HG02938 (cell line): ENCODE measurements around the gene TMEM38A.

Experiments
- ATAC-seq: cut with Tn5 transposase; IDR thresholded peaks from one replicate; pipeline ENCODE4 v1.9.1; 2021; ENCODE audit warnings: mild to moderate bottlenecking, moderate library complexity; ENCODE audit not compliant: unreplicated experiment

TMEM38A gene, protein sequence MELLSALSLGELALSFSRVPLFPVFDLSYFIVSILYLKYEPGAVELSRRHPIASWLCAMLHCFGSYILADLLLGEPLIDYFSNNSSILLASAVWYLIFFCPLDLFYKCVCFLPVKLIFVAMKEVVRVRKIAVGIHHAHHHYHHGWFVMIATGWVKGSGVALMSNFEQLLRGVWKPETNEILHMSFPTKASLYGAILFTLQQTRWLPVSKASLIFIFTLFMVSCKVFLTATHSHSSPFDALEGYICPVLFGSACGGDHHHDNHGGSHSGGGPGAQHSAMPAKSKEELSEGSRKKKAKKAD

DNA sequence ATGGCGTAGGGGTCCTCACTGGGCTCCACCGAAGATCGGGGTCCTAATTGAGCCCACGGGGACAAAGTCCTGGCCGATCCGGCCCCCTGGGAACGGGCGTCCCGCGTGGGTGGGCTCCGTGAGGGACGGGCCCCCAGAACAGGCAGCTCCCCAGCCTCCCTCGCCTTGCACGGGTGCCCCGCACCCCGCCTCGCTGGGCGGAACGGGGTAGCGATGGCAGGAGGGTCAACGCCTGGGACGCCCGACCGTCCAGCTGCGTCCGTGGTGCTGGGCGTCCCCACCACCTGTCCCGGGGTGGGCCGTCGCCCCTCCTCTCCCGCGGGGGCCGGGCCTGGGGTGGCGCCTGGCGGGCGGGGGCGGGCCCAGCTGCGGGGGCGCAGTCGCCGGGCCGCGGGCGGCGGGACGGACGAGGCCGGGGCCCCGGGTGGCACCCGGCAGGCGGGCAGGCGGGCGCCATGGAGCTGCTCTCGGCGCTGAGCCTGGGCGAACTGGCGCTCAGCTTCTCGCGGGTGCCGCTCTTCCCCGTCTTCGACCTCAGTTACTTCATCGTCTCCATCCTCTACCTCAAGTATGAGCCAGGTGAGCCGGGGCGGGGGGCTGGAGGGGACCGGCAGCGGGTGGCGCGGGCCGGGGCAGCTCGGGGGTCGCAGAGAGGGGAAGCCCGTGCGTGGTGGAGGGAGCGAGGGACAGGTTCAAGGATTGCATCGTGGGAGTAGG lies at the start of gene TMEM38A:
Gene TMEM38A, plus strand, starts transcription at position 377 of the 717 bp plus-strand sequence. Its CDS starts 79 bp downstream, at position 456.
- ATAC-seq: no peak

DNA sequence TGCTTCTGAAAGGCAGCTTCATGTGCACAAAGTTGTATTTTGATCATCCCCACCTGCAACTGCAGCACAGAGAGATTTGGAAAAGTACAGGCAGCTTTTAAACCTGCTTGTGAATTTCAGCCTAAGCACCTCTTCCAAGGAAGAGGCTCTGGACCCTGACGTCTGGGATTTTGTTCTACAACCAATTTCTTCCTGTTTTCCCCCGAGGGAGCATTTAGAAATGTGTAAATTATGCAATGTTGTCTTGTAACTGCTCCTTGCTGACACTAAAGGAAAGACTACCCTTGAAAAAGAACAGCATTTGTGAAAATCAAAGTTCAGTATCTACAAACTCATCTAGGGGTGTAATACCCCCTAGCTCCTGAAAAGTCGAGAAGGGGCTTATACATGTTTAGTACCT lies 48.3 kb upstream of the TMEM38A start:
- no peak for ATAC-seq

DNA sequence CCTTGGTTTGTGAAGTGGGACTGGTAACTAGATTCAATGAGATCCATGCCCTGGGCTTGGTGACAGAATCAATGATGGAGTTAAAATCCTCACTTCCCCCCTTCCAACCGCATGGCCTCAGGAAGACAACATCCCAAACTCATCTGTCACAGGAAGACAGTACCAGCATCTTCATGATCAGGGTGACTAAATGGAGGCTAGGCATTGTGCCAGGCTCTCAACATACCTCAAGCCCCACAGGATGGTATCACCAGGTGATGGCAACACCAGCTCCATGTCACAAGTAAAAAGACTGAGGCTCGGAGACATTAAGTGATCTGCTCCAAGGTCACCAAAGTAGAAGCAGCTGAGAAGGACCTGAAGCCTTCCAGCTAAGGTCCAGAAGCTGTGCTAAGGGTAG lies 47.1 kb upstream of the TMEM38A start:
- no peak for ATAC-seq

DNA sequence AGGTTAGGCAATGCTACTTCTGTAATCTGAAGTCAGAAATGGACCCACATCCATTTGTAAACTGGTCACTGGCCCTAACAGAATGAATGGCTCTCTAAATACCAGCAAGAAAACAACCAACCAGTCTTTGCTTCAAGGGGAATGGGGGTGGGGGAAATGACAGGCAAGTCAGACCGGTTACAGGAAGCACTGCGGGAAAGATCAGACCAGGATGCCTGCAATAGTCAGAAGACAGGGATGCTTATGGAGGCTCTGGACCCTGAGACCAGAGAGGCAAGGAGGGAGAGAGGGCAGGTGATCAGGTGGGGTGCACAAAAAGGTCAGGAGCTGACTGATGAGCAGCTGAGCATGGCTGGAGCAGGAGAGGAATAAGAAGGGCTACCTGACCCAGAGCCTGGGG lies 46.0 kb upstream of the TMEM38A start:
- ATAC-seq: no peak

DNA sequence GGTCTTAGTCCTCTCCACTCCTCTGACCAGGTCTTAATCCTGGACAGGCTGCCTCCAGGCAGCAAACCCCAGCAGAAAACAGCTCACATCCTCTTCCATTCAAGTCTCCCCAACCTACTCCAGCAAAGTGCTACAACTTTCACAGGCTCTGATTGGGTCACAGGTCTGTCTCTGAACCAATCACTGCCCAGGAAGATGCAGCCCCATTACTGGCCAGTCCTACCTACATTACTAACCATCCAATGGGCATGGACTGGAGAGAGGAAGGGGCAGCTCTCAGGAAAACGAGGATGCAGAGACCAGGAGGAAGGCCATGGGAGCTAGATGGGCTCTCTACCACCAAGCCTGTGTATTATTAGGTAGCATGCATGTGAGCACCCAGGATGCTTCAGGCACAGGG lies 45.1 kb upstream of the TMEM38A start:
- ATAC-seq: no peak

DNA sequence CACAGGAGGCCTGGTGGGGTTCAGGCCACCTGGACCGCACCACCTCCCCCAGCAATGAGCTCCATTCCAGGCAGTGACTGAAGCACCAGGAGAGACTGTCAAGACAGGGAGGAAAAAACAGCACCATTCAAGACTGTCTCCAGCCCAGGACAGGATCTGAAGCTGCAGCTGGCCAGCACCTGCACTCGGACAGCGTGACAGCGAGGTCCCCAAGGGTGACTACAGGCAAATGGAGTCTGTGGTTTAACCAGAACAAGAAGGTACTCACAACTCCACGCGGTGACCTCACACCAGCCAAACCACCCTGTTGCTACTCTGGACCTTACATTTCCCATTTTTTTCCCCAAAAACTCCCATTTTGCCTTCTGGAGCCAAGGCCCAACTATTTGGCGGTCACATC lies 42.7 kb upstream of the TMEM38A start:
- ATAC-seq: no peak

DNA sequence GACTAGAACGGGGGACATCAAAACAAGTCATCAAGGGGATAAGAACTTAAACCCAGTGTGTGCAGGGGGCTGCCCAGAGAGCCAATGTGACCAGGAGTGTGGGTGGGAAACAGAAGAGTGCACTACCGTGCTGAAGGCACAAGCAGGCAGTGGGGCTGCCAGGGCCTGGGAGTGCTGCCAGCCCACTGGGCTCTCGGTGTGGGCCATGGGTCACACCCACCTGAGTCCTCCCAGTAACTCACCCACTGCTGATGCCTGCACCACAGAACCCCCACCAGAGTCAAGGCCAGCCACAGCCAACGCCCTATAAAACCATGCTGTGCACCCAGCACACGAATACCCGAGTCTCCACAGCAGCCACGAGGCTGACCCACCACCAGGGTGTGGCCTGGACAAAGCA lies 41.5 kb upstream of the TMEM38A start:
- no peak for ATAC-seq

DNA sequence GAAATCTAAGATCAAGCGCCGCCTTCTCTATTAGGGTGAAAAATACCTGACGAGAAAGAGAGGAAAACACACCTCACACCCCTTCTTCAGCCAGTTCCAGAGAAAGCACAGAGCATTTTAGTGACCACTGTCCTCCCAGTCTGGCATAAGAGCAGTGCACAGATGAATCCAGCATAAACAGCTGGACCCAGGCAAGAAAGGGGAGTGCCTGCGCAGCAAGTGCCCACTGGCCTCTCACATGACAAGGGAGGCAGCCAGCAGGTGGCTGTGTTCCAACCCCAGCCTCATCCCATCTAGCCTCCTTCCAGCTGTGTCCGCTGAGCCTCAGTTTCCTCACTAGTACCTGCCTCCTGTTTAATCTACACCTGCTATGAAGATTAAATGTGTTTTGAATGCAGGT lies 40.9 kb upstream of the TMEM38A start:
- ATAC-seq: no peak

DNA sequence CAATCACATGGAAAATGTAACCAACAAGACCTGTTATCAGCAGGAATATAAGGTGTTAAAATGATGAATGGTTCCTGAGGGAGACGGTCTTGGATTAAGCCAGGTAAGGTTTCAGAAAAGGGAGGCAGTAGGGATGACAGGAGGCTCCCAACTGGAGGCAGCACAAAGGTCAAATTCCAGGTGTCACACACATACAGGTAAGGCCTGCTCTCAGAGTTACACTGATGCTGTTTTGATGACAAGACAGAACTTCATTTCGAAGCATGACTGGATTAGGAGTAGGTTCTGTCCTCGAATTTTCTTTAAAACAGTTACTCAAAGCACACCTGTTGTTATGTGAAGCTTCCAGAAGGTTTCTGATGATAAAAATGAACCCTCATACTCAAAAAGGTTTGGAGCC lies 40.4 kb upstream of the TMEM38A start:
- no peak for ATAC-seq

DNA sequence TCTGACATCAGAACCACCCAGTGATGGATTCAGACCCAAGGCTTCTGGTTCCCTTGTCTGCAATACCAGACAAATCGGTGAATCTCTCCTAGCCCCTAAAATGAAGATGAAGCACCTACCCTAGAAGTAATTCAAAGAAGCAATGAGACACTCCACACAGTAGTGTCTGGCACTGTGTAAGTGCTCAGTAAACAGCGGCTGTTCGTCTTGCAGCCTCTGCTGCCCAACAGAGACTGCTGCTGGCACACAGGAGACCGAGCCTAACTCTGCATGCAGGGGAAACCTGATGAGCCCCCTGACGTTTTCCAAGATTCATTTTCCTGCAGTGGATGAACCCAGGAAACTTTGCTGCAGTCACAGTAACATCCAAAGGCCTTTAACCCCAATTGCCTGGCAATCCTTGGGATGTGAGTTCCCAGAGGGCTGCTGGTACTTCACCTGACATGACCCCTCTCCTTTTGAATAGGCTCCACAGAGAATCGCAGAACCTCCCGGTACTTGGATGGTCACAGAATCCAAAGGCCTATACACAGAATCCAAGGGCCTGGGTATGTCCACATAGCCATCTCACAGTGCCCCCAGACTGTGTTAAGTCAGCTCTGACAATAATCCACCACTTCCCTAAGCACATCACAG lies 39.7 kb upstream of the TMEM38A start:
- ATAC-seq: no peak

DNA sequence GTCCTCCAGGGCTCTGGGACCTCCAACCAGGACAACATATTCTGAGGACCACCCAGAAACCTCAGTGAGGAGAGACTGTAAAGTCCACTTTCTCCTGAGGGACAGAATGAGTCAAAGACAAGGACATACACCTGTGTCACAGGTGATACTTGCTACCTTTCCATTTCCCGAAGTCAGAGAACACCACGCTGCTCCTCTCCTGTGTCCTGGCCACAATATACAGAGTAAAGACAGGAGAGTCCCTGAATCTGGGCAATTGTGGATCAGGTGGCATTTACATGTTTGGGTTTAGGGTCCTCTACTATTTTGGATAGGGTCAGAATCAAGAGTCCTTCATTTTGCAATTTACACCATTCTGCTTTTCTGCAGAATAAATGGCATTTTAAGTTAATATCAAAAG lies 37.9 kb upstream of the TMEM38A start:
- ATAC-seq: no peak

DNA sequence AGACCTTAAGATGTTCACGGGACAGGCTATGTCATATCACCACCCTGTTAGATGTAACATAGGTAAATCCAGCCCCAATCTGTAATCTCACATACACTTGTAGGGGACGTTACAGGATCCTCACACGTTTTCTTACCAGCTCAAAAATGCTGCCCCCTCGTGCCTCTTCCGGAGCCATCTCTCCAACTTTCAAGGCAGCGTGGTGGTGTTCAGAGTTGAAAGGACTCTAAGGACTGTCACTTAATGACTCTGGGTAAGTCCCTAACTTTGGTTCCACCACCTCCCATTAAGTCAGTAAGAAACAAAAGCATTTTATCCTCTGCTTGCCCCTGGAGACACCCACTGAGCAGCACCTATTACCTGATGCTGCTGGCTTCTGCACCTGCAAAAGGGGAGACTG lies 37.4 kb upstream of the TMEM38A start:
- ATAC-seq: no peak

DNA sequence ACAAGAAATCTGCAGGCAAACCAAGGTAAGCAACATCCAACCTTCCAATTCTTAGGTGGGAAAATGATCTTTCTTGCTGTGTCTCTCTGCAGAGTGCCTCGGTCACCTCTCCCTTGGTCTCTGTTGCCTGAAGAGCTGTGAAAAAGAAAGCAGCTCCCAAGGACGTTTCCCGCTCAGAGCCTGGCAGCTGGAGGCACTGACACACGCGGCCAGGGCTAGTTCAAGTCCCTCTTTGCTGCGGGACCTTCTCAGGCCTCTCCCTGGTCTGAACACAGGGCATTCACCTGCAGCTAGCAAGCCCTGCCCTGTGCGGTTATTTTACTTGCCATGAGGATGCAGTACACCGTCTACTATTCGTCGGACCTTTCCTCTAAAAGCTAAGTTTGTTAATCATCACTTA lies 36.7 kb upstream of the TMEM38A start:
- no peak for ATAC-seq

DNA sequence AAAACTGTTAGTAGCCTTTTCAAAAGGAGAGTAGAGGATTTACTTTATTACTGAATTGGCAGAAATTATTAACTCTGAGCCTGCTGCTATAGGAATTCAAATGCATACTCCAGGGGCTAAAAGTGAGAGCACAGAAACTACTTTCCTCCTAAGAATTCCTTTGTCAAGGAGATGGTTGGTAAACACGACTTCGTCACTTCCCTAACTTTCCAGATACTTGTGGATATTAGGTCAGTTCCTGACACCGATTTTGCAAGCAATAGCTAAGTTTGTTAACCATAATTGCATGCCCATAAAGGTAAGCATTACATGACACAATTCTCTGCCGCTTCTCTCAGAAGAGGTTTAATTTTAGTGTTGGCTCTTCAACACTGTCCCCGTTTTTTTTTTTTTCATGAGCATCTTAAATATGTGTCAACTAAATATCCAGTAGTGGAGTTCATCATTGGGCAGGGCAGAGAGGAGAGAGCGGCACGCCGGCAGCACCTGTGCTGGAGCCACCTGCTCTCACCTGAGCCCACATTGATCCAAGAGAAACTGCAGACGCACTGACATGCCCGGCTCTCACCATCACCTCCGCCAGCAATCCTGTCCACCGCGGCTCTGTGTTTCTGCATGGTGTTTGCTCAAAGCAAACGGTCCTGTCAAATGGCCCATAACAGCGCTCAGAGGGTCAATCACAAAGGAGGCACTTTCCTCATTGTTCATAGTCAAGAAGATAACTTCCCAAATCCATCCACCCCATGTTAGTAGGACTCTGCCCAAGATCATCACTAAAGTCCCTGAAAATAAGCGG lies 35.6 kb upstream of the TMEM38A start:
- no peak for ATAC-seq

DNA sequence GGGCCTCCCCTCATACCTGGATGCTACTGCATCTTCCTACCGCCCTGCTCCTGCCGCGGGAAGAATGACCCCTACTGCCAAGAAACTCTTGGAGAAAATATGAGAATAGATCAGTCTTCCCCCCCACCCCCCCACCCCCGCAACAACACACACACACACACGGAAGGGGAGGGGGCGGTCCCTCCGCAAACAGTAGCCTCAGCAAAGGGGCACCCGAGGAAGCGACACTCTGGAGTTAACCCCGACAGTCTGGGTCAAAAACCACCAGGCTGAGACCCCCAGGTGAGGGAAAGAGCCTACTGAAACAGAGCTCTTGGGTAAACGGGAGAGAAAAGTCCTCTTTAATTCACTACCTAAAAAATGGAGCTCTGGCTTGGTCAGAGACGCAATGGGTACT lies 34.1 kb upstream of the TMEM38A start:
- no peak for ATAC-seq

DNA sequence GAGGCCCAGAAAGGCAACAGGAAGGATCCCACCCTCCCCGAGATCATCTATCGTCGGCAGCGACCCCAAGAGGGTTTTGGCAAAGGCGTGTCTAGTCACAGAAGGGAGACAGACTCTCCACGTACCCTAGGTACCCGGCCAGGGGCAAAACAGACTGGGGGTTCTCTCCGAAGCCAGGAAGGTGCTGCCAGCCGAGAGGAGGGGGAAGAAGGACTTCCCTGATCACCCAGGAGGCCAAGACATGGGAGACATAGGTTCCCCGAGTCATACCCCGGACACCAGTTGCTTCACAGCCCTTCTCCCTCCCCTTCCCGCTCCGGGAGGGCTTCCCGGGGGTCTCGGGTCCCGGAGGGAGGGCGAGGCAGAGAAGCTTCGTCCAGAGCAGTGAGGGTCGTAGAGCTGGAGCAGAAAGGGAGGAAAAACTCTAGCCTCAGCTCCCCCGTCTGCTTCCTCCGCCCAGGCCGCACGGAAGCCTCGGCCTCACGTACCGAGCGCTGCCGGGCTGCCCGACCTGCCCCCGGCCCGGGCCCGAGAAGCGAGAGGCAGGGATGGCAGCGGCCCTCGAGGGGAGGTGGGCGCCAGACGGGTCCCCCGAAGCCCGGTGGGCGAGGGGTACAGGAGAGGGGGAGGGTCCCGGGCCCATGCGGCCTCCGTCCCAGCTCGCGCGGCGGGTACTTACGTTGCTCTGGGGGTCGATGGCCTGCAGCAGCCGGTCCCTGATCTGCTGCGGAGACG lies 33.6 kb upstream of the TMEM38A start:
- no peak for ATAC-seq

DNA sequence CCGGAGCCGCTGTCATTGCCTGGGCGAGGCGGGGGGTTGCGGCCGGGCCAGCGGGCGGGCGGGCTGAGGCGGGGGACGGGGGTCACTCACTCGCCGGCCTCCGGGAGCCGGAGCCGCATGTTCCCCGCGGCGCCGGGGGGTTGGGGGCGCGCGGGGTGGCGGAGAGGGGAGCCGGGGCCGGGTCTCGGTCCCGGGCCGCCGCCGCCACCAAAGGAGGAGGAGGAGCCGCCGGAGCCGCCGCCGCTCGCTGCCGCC lies 33.1 kb upstream of the TMEM38A start:
- no peak for ATAC-seq

DNA sequence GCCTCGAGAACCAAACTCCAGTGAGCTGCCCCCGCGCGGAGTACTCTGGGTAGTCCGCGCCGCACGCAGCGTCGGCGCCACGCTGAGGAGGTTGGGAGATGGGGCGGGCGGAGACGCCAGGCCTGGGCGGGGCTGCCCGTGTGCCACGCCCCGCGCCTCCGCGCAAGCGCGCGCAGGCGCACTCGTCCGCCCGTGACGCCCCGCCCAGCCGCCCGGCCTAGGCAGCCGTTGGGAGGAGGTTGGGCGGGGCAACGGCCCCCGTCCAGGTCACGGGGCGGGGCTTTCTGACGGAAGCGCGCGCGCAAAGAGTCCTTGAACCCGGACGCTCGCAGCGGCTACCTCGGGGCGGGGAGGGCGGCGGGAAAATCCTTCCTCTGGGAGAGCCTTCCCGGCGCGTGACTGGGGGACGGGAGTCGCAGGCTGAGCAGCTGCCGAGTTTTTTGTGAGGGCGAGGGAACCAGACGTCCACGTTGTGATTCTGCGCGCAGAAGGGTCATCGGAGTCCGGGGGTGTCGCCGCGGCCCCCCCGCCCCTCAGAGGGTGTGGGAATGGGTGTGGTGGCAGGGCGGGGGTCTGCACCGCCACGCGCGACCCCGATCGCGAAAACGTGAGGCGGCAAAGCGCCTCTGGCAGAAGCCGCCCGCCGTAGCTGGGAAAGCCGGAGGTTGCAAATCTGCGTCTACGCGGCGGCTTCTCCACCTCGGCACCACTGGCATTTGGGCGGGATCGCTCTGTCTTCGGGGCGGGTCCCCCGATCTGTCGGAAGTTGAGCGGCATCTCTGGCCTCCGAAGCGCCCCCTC lies 32.6 kb upstream of the TMEM38A start, which contains the start of gene MED26:
Gene MED26, minus strand, starts transcription at position 22 of the 801 bp plus-strand sequence. CDS start 261 bp downstream, outside the sequence.
- ATAC-seq: peak; percentile 78

DNA sequence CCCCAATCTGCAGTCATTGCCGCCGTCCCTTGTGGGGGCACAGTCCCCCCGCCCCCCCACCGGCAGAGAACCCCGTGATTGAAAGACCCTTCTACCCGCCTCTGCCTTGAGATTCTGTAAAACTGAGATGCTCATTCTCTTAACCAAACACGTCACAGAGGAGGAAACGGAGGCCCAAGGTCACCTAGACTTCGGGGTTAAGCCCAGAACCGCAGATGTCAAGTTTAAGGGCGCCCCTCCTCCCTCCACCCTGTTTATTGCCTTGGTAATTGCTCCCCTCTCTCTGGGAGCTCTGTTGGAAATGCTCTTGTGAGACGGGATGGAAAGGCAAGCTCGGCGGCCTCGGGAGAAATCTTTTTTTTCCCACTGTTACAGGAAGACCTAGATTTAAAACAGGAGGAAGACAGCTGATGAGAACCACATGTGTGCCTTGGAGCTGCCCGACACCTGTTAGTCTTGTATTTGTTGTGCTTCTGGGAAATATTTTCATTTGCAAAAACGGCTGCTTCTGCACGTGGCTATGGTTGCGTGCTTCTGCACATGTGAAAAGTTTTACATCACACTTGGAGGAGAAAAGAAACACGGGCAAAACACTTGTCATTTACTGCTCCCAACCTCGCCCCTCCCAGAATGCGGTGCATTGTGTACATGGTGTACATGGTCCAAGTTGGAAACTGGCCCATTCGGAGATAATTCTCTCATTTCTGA lies 31.8 kb upstream of the TMEM38A start:
- no peak for ATAC-seq
